CD4-positive, alpha-beta T cell treated with Interleukin-21 for 1 hour (primary cell): ENCODE measurements around the gene MBD5.

Source experiments
- DNase-seq: peaks from one replicate; pipeline ENCODE4 v3.0.0-alpha.2; 2020

Gene MBD5

DNA sequence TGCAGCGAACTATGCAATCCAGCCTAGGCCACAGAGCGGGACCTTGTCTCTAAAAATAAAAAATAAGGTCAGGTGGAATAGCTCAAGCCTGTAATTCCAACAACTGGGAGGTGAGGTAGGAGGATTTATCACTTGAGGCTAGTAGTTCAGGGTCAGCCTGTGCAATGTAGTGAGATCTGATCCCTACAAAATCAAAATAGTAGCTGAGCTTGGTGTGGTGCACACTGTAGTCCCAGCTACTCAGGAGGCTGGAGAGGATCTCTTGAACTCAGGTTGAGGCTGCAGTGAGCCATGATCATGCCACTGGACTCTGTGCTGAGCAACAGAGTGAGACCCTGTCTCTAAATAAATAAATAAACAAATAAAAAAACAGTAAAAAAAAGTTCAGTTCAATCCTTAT, 5.7 kb downstream of the MBD5 start:
- no peak for DNase-seq

DNA sequence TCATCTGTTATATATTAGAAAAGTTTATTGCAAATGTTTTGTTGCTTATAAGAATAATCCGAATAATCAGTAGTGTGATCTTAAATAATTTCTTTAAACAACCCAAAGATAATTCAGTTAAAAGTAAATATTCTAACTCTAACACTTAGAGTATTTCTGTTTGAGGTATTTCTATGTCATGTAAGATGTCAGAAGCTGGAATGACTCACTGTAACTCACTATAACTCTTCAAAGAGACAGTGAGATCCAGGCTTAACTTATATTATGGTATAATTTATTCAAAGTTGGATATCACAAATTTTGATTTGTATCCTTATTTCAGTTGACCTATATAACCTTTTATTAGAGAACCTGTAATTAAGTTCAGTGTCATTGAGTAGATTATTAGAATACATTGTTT, 6.9 kb downstream of the MBD5 start:
- DNase-seq, result no peak

DNA sequence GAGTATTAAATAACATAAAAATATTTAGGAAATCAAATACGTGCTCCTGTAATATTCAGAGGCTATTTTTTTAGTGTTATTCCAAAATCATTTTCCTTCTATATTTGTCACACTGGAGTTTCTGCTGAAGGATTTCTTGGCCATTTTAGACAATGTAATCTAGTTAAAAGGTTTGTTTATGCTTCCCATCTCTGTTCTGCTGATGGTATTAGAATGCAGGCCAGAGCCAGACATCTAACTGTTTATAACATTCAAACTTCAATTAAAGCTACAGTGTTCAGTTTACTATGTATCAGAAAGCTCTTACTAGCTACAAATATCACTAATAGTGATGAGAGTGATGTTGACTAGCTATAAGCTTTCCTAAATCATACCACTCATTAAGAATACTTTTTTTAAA, 7.9 kb downstream of the MBD5 start:
- no peak for DNase-seq

DNA sequence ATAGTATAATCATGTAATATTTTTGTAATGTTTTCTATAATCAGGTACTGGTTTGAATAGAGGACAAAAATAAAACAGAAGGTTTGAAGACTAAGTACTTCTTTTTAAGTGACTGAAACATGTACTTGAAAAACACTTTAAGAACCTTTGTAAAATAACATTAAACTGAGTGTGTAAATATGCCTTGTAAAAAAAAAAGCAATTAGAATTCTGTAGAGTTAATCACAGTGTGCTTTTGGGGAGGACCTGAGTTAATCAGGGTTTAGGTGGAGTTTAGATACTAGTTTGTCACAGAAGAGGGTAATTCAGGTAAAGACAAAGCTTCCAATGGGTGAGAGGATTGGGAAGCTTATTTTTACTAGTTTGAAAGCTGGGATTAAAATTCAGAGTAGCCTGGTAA, 10.3 kb downstream of the MBD5 start:
- no peak for DNase-seq

DNA sequence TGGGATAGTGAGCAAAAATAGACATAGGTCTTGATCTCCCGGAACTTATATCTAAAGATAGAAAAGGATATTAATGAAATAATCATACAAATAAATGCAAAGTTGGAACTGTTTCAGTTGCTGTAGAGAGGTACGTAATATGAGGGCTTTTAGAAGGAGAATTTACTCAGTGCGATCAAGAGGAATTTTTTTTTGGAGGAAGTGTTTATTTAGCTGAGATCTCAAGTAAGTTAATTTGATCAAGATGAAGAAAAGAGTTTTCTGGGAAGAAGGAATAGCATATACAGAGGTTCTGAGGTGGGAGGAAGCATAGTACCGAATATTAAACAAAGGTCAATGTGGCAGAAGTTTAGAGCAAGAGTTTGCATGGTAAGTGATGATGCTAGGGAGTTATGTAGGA, 11.3 kb downstream of the MBD5 start:
- no peak for DNase-seq

DNA sequence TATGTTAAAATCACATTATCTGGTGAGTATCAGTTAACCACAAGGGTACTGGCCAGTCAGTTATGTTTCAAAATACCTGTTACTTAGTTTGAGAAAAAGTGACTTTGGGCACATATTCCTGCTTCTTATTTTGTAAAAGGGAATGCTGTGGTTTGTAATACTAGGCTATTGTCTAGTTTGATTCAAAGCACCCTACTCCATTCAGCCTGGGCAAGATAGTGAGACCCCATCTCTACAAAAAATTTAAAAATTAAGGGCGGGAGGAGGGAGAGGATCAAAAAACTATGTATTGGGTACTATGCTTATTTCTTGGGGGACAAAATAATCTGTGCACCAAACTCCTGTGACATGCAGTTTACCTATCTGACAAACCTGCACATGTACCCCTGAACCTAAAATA, 18.9 kb downstream of the MBD5 start:
- DNase-seq, result no peak

DNA sequence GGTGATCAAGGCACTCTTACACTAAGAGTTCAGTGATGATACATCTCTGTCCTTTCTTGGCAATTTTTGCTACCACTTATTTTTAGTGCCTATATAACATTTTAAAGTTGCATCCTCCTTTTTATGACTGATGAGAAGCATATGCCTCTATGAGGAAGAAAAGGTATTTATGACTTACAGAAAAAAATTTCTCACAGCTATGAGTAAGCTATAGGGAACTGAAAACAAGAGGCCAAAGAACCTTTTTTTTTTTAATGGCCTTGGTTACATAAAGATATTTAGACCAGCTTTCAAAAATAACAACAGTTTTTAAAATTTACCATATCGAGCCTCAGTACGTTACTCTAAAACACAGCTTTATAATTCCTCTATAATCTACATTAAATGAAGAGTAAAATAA, 21.3 kb downstream of the MBD5 start:
- no peak for DNase-seq

DNA sequence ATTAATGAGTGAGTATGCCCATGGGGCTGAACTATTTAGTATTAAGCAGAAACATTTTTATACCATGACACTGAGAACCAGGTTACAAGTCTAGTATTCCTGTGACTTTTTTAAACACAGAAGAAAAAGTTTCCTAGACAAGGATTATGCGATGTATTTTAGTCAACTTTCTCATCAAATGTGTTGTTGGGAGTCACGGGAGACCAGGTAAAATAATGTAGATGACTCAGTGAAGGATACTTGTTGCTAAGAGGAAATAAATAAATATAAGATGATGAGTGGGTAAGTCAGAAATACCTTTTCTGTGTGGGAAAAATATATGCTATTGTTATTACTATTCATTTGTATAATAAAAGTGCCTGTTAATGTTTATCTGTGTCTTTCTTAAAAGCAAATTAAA, 23.4 kb downstream of the MBD5 start:
- DNase-seq, result no peak

DNA sequence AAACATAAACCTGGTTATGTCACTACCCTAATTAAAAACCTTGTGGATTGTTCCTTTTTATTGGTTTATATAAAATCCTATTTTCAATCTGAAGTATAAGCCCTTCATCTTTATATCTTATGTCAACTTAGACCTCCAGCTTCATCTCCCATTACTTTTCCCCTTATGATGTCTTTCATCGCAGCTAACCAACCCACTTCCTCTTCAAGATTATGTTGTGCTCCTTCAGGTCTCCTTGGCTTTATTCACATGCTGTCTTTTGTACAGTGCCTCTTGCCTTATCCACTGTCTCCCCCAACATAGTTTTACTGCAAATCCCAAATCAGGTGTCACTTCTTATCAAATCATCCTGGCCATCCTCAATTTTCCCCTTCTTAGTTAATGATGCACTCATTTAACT, 25.9 kb downstream of the MBD5 start:
- no peak for DNase-seq

DNA sequence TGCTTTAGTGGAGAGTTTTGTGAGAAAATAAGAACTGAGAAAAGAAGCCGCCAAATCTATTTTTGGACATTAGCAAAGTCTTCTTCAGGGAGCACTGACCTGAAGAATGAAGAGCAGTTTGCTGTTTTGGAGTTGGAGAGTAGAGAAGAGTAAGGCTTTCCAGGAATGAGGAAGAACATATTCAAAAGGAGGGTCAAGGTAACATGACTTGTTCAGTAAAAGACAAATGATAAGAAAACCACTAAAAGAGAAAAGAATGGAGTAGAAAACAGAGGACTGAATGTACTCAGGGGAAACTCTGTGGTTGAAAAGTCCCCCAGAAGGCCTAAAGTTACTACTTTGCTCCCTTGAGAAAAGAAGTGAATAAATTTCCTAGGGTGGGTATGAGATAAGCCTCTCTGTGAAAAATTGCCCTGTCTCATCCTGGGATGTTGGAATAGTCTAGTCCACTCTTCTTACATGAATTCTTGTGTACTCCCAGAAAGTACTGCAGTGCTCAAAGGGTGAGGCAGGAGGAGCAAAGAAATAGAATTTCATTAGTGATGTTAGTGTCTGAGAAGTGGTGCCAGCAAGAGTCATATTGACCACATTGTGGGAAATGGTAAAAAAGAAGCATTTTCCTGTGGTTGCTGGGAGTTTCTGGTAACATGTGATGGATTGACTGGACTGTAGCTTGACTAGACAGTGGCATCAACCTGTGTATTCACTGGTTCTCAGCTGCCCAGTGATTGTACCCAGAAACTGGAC, 27.8 kb downstream of the MBD5 start:
- DNase-seq, result no peak

DNA sequence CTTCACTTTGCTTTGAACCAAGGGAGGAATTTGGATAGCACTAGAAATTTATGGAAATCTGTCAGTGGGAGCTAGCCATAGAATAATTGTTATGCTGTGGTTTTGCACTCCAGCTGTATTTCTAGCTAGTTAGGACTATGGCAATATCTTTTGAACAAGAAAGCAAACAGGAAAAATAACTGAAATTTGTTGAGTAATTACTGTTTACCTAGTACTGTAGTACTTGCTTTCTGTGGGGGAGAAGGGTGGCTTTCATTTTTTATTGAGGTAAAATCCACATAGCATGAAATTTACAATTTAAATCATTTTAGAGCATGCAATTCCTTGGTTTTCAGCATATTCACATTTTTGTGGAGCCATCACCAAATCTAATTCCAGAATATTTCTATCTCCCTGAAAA, 28.4 kb downstream of the MBD5 start:
- no peak for DNase-seq

DNA sequence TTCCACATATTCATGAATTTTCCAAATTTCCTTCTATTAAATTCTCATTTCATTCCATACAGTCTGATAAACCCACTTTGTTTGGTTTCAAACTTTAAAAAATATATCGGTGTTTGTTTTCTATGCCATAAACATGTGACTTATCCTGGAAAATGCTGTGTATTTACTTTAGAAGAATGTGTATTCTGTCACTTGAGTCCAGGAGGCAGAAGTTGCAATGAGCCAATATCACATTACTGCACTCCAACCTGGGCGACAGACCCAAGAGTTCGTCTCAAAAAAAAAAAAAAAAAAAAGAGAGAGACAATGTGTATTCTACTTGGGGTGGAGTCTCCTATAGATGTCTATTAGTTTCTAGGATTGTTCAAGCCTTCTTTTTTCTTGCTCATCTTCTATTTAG, 31.8 kb downstream of the MBD5 start:
- DNase-seq, result no peak

DNA sequence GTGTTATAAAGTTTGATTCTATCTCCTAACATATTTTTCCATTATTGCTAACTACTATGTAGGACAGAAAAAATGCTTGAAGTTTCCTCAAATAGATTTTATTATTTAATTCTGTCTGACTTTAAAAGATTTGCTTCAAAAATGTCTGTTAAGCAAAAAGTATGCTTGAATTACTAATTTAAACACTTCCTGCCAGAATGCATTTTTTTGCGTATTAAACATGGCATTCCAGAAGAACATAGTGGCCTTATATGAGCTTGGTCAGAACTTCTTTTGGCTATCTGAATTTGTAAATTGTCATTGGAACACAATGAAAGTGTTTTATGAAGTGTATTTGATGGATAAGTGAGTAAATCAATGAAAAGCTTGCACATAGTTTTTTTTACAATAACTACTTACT, 37.8 kb downstream of the MBD5 start:
- DNase-seq, result no peak

DNA sequence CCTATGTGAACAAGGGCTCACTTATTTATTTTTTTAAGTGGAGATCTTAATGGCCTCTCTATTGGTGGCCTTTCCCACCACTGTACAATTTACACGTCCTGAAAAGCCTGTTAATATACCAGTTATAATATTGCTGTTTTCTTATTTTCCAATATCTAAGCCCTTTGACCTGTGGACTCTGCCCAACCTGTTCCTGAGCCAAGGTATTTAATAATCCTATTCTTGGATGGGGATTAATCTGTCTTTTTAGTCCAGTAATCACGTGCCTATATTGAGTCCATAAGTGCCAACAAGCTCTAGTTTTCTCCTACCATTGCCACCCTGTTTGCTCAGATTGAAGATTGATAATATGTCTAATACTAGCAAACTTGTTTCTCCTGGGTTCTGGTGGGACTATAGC, 42.7 kb downstream of the MBD5 start:
- DNase-seq, result no peak

DNA sequence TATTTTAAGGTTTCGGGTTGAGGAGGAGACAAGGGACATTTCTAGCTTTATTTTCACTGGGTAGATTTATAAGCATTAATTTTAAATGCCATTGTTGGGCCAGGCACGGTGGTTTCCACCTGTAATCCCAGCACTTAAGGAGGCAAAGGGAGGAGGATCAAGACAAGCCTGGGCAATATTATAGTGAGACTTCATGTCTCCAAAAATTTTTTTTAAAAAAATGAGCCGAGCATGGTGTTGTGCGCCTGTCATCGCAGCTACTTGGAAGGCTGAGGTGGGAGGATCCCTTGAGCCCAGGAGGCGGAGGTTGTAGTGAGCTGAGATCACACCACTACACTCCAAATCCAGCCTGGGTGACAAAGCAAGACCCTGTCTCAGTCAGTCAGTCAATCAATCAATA, 45.0 kb downstream of the MBD5 start:
- DNase-seq, result no peak

DNA sequence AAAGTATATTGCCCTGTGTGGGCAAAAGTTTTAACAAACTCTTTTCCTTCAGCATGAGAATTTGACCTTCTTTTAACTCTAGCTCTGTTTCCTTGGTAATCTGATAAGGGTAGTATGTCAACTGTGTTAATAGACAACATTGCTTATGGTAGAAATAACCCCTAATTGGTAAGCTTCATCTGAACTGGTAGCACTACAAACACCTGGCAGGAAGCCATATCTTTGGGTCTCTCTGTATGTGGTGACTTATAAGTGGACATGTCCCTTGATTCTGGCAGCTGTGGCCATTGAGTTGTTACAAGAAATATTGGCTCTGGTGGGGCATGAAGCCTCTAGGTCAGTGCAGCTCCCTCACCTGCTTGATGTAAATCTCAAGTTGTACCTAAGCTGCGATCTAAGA, 46.9 kb downstream of the MBD5 start:
- no peak for DNase-seq

DNA sequence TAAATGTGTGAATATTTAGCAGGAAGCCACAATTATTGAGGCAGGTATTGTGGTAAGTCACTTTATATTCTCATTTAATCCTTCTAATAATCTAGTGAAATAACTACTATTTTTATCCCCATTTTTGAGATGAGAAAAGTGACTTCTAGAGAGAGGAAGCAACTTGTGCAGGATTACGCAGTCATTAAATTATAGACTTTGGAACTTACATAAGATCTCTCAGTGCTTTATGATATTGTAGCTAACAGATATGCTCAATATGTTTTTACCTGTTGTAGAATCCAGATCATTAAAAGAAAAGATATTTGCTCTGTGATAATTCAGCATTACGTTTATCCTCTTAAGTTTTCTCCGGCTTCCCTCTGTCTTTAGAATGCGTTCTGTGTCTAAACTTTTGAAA, 50.5 kb downstream of the MBD5 start:
- no peak for DNase-seq

DNA sequence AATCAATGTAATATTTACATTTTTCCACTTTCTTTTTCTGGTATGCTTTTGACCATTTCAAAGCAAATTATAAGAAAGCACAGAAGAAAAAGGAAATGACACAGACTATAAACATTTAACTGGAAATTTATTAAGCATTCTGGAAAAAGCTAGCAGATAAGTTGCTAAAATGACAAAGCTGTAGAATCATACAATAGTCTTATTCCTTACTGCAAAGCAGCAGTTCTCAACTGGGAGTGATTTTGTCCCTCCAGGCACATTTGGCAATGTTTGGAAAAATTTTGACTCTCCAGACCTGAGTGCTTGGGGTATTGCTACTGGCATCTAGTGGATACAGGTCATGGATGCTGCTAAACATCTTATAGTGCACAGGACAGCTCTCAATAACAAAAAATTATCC, 75.1 kb downstream of the MBD5 start:
- no peak for DNase-seq

DNA sequence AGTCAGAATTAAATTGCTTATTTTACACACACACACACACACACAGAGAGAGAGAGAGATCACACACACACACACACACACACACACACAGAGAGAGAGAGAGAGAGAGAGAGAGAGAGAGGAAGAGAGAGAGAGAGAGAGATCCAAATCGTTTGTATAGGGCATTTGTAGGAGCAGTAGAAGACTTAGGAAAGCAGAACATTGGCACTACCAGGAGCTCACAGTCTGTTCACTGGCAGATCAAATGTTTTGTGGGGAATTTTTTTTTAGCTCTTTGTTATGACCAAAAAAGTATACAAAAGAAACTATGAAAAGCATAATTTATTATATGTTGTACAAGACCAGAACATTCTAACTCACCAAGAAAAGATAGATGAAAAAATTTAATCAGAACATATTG, 81.8 kb downstream of the MBD5 start:
- DNase-seq, result no peak

DNA sequence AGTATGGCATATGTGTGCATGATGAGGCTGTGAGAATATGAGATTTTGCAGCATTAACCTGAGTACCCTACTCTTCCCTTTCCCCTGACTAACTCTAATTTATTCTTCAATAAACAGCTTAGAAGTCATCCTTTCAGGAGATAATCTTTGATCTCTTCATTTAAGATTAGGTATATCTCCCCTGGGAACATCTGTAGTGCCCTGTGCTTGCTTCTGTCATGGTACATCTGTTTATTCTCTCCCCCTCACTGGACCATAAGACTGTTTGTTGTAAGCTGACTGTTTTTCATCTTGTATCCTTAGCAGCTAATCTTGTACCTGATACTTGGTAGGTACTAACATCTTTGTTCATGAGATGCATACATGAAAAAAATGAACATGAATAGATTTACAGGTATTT, 83.1 kb downstream of the MBD5 start:
- no peak for DNase-seq

DNA sequence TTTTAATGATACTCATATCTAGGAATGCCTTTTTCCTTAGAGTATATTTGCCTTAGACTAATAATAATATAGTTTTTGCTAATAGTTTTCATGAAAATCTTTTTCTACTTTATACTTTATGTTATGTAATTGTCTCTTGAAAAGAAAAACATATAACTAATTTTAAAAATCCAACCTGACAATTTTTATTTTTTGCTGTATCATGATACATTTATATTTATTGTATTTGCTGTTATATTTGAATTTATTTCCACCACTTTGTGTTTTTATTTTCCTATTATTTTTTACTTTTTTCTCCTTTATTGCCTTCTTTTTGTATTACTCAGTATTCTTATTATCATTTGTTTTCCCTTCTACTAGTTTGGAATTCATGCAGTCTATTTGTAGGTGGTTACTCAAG, 85.4 kb downstream of the MBD5 start:
- DNase-seq, result no peak

DNA sequence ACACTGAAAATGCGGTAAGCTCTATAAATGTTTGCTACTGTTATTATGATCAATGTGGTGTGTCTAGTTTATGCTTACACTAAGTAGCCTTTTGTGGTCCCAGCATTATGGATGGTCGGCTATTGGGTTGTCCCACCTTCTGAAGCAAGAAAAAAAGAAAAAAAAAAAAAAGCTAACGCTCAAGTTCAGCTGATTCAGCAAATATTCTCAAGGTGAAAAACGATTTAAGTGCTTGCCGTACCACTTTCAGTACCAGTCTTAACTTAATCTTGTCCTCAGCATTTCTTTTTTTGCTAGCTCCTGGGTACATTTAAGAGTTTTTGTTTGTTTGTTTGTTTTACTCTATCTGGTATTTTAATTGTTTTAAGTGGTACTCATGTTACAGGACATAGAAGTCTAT, 87.5 kb downstream of the MBD5 start:
- DNase-seq, result no peak

DNA sequence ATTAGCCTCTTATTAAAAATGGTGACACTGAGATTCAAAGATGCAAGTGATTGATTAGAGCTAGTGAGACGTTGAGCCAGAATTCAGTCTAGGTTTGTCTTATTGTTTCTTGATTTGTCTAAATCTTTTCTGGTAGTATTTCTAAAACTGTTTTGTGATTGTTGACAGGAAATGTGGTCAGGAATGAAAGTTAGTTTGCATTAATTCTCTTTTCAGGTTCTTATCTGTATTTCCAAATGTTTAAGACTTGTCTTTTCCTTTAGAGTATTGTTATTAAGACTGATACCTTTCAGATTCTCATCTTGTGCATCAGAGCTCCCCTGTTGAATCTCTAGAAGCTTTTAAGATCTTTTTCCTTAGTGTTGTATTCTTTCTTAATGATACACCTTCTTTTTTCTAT, 89.3 kb downstream of the MBD5 start:
- DNase-seq, result no peak

DNA sequence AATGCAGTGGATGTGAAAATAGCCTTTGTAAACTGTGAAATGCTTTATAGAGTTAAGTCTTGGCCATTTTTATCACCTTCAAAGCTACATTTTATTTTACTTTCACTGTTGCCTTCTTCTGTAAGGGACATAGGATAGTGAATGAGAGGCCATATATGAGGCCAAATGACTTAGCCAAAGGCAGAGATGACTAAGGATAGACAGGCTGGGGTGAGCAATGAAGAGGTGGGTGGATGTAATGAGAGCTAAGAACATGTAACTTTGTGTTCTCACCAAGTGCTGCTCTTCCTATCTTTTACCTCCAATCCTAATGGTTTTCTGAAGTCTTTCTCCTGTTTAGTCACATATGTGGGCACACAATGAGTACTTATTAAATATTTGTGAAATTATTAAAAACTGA, 101.9 kb downstream of the MBD5 start:
- no peak for DNase-seq

DNA sequence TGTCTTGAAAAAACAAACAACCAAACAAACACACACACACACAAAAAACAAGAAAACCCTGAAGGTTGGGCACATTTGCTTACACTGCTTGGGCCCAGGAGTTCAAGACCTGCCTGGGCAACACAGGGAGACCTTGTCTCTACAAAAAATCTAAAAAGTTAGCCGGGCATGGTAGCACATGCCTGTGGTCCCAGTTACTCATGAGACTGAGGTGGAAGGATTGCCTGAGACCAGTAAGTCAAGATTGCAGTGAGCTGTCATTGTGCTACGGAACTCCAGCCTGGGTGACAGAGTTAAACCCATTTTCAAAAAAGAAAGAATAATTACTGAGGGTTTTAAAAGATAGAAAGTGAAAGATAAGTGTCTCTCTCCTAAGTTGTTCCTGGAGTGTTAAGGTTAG, 103.4 kb downstream of the MBD5 start:
- no peak for DNase-seq

DNA sequence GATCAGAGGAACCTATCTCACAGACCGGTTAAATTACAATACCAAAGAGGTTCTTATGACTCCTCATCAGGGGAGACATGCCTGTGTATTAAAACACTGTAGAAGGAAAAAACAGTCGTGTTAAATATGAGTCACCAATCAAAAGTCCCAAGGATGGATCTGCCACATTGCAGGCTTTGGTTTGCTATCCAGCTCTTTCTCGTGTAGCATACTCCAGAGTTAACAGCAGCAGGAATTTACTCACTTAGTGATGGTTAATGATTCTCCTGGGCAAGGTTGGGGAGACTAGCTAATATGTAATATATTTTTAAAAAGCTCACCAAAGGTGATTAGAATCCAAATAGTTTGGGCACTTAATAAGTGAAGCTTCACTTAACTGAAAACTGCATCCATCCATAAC, 109.7 kb downstream of the MBD5 start:
- DNase-seq, result no peak
